Effector memory CD4-positive, alpha-beta T cell (primary cell): ENCODE data around the gene TUBB2B.
A peak's percentile ranks its signal among the peaks of the same experiment; 100 is the strongest.

ENCODE experiments used
- DNase-seq, 3 donors: peaks; one replicate each; pipeline ENCODE4 v3.0.0-alpha.2; 2020
- H3K27ac ChIP-seq: 2 replicates; pipeline ENCODE4 v1.7.0; 2013; ENCODE audit warnings: mild to moderate bottlenecking, low read length, moderate library complexity; ENCODE audit not compliant: insufficient read depth, poor library complexity, severe bottlenecking
- H3K27me3 ChIP-seq: replicated peaks from 2 replicates; pipeline ENCODE4 v1.7.0; 2013; ENCODE audit warnings: mild to moderate bottlenecking, low read length; ENCODE audit not compliant: insufficient read depth, control insufficient read depth, poor library complexity, severe bottlenecking
- H3K36me3 ChIP-seq: 2 replicates; pipeline ENCODE4 v1.7.0; 2013; ENCODE audit warnings: mild to moderate bottlenecking, low read length, moderate library complexity; ENCODE audit not compliant: control insufficient read depth, insufficient read depth
- H3K4me1 ChIP-seq: 2 replicates; pipeline ENCODE4 v1.7.0; 2013; ENCODE audit warnings: low read length, mild to moderate bottlenecking; ENCODE audit not compliant: control insufficient read depth, insufficient read depth, poor library complexity, severe bottlenecking
- H3K4me3 ChIP-seq: 2 replicates; pipeline ENCODE4 v1.7.0; 2013; ENCODE audit warnings: low read length, low read depth, mild to moderate bottlenecking; ENCODE audit not compliant: insufficient read depth, poor library complexity, severe bottlenecking
- H3K9me3 ChIP-seq: 2 replicates; pipeline ENCODE4 v1.7.0; 2013; ENCODE audit warnings: mild to moderate bottlenecking, low read length, moderate library complexity; ENCODE audit not compliant: control insufficient read depth

Gene TUBB2B

DNA sequence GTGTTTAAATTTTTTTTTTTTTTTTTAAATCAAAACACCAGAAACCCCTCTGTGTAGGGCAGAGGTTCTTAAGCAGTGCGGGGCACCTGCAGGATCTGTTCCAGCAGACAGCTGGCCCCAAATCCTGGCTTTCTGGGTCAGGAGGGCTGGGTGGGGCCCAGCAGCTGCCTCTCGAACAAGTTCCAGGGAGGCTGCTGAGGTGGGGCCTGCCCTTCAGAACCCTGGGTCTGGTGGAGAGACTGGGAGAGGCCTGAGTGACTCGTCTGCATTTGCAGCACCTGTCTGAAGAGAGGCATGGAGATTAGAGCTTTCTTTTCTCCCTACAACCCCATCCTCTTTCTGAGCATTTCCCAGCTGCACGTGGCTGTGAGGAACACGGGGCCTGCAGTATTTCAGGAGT is 39.7 kb upstream of the TUBB2B start:
- Histone ChIP-seq H3K4me1 (no peaks in the 10 kb centered on the region), H3K36me3 (peaks cover 48% of the 10 kb centered on the region), H3K9me3 (no peaks in the 10 kb centered on the region), H3K27ac (no peak overlapping the region), H3K4me3 (no peak overlapping the region), H3K27me3 (no peaks in the 10 kb centered on the region)
- no peak for DNase-seq

GRCh38 chr6:3266170-3266569 is 38.7 kb upstream of the TUBB2B start:
- no peak for DNase-seq
- Histone ChIP-seq H3K9me3 (no peaks in the 10 kb centered on the region), H3K4me1 (peaks cover 9% of the 10 kb centered on the region), H3K36me3 (peaks cover 40% of the 10 kb centered on the region), H3K27ac (no peak overlapping the region), H3K27me3 (no peaks in the 10 kb centered on the region), H3K4me3 (no peak overlapping the region)

- H3K9me3 ChIP-seq, result no peaks in the 10 kb centered on the region
- H3K36me3 ChIP-seq, result peaks cover 35% of the 10 kb centered on the region
- H3K4me3 ChIP-seq, result no peak overlapping the region
- H3K27ac ChIP-seq, result no peak overlapping the region
- DNase-seq, result no peak
- no peaks in the 10 kb centered on the region for H3K27me3 ChIP-seq
- H3K4me1 ChIP-seq, result peaks cover 14% of the 10 kb centered on the region
Measured at GRCh38 chr6:3265671-3266070, 38.2 kb upstream of the TUBB2B start.

- Histone ChIP-seq H3K27ac (no peak overlapping the region), H3K4me3 (no peak overlapping the region), H3K9me3 (no peaks in the 10 kb centered on the region), H3K27me3 (no peaks in the 10 kb centered on the region), H3K36me3 (peaks cover 27% of the 10 kb centered on the region), H3K4me1 (peaks cover 18% of the 10 kb centered on the region)
- no peak for DNase-seq
Measured at GRCh38 chr6:3264356-3264755, 36.9 kb upstream of the TUBB2B start.

DNA sequence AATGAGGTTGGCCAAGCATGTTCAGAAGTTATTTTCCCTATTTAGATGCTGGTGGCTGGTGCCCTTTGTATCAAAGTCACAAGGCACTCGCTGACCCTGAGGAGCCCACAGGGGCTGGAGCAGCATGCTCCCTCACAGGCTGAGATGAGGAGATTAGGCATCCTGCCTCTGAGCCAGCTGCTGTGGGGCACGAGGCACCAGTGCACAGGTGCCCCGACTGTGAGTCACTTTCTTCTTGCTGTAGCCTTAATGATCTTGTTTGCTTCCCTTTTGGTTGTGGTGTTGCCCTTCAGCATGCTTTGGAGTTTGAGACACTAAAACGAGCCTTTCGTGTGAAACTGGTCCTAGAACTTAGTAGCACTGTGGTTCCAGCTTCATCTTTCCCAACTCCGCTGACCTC is 35.6 kb upstream of the TUBB2B start:
- no peak overlapping the region for H3K4me3 ChIP-seq
- no peaks in the 10 kb centered on the region for H3K9me3 ChIP-seq
- no peaks in the 10 kb centered on the region for H3K27me3 ChIP-seq
- DNase-seq, result no peak
- peaks cover 21% of the 10 kb centered on the region for H3K36me3 ChIP-seq
- H3K4me1 ChIP-seq, result peaks cover 18% of the 10 kb centered on the region
- H3K27ac ChIP-seq, result no peak overlapping the region

- peaks cover 21% of the 10 kb centered on the region for H3K36me3 ChIP-seq
- no peaks in the 10 kb centered on the region for H3K9me3 ChIP-seq
- DNase-seq, result no peak
- peaks cover 18% of the 10 kb centered on the region for H3K4me1 ChIP-seq
- H3K27ac ChIP-seq, result no peak overlapping the region
- no peaks in the 10 kb centered on the region for H3K27me3 ChIP-seq
- H3K4me3 ChIP-seq, result no peak overlapping the region
Measured at GRCh38 chr6:3261921-3262320, 34.5 kb upstream of the TUBB2B start.

- DNase-seq, result no peak
- Histone ChIP-seq H3K4me1 (peaks cover 18% of the 10 kb centered on the region), H3K4me3 (no peak overlapping the region)
Measured at GRCh38 chr6:3261518-3261820, 34.0 kb upstream of the TUBB2B start.

GRCh38 chr6:3260772-3261517 is 33.5 kb upstream of the TUBB2B start:
- H3K36me3 ChIP-seq, result peaks cover 21% of the 10 kb centered on the region
- peak overlapping the region; percentile 28 for H3K4me3 ChIP-seq
- H3K4me1 ChIP-seq, result peaks cover 18% of the 10 kb centered on the region

More at GRCh38 chr6:3261518-3261820, 34.0 kb upstream of the TUBB2B start:
- H3K27me3 ChIP-seq, result no peaks in the 10 kb centered on the region
- H3K27ac ChIP-seq, result no peak overlapping the region
- peaks cover 21% of the 10 kb centered on the region for H3K36me3 ChIP-seq
- no peaks in the 10 kb centered on the region for H3K9me3 ChIP-seq

GRCh38 chr6:3260296-3260695 is 32.8 kb upstream of the TUBB2B start:
- peak overlapping the region; percentile 28 for H3K4me3 ChIP-seq
- H3K27me3 ChIP-seq, result no peaks in the 10 kb centered on the region
- H3K9me3 ChIP-seq, result no peaks in the 10 kb centered on the region
- H3K36me3 ChIP-seq, result peaks cover 18% of the 10 kb centered on the region
- no peak for DNase-seq
- H3K27ac ChIP-seq, result no peak overlapping the region
- peaks cover 18% of the 10 kb centered on the region for H3K4me1 ChIP-seq

More at GRCh38 chr6:3260772-3261517, 33.5 kb upstream of the TUBB2B start:
- no peaks in the 10 kb centered on the region for H3K27me3 ChIP-seq
- no peak for DNase-seq
- no peaks in the 10 kb centered on the region for H3K9me3 ChIP-seq
- no peak overlapping the region for H3K27ac ChIP-seq

DNA sequence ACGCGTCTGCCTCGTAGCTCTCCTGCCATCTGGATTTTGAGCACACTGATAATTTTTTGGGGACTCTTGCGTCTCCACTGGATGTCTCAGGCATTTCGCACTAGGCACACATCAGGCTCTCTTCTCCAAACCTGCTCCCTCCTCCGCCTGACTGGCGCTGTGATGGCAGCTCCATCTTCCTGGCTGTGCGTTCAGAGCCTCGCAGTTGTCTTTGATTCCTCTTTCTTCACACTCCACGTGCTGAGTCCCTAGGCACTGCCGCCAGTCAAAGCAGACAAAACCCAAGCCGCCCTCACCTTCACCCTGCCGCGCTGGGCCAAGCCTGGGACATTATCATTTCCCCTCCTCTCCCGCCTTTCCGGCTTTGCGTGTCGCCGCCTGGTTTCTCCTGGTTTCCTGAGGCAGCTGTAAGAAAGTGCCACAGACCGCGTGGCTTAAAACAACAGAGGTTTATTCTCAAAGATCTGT is 32.1 kb upstream of the TUBB2B start:
- H3K4me1 ChIP-seq, result peaks cover 18% of the 10 kb centered on the region

More for the DNA sequence above, 32.1 kb upstream of the TUBB2B start:
- no peaks in the 10 kb centered on the region for H3K27me3 ChIP-seq
- H3K27ac ChIP-seq, result peak overlapping the region; percentile 71
- peak in 1 of 3 donors; percentile 8 for DNase-seq
- peaks cover 14% of the 10 kb centered on the region for H3K36me3 ChIP-seq
- H3K4me3 ChIP-seq, result peak overlapping the region; percentile 86
- H3K9me3 ChIP-seq, result no peaks in the 10 kb centered on the region
